Measurements from ENCODE around the gene RASA3. TPM values are rescaled to one million over a fixed set of nuclear protein-coding genes. Genes with fewer than 3 reads are reported as not detected.

The RASA3 gene
- total and polyA plus RNA-seq, 2 of the 8 experiments (the other 6 are each of a cell fraction or from before 2014, with no cell fraction given) = 7.5 to 21.9 TPM

GRCh38 chr13:114134111-114134943 lies 1.9 kb upstream of the RASA3 start:
- ChIA-PET POLR2A (ENCODE audit: partially characterized antibody) (interaction anchor here (1.0 kb wide), 1 partner anchor 9 kb away, joined by 4 read pairs; no protein-coding TSS in a partner anchor), CTCF (ENCODE audit: partially characterized antibody) (interaction anchor here (1.3 to 2.2 kb wide), 2 partner anchors 11 to 92 kb away, joined by 3 to 13 read pairs; no protein-coding TSS in a partner anchor)
- DNase-seq (ENCODE audit: low read depth in 1 of 2, low spot score in 2 of 2) (no peak), FAIRE-seq (no peak)
- Histone ChIP-seq H3K79me2 (ENCODE audit: control insufficient read depth in 1 of 2, insufficient read depth in 2 of 2, low read length in 2 of 2) (peaks cover 0 to 12% of the 10 kb centered on the region in 2 experiments; a peak in 2 of 4 replicates), H2BK15ac (ENCODE audit: low read length) (peak overlapping the region; percentile 5; the same call in 1 of the 2 replicates), H3K9me3 (ENCODE audit: insufficient read depth in 2 of 2, low read depth in 1 of 2, low read length in 1 of 2) (no peaks in the 10 kb centered on the region), H3K23ac (ENCODE audit: insufficient read length) (no peak overlapping the region), H4K91ac (replicated peaks; ENCODE audit: insufficient read length, low read length) (peak overlapping the region; percentile 20), H3K23me2 (ENCODE audit: low read depth, low read length) (peaks cover 20% of the 10 kb centered on the region), H3K4me3 (ENCODE audit: extremely low read depth in 1 of 4, insufficient read depth in 2 of 4, low read depth in 3 of 4, low read length in 4 of 4) (no peak overlapping the region), H3K36me3 (ENCODE audit: control insufficient read depth in 2 of 4, insufficient read depth in 4 of 4, low read length in 3 of 4) (no peaks in the 10 kb centered on the region), H3K4ac (replicated peaks; ENCODE audit: insufficient read length, low read depth, low read length) (no peak overlapping the region), H2BK5ac (ENCODE audit: low read depth, low read length) (no peak overlapping the region), H3K27ac (ENCODE audit: low read depth, low read length) (no peak overlapping the region), H2AFZ (ENCODE audit: low read length) (no peak overlapping the region), H3K79me1 (ENCODE audit: low read depth, low read length) (peaks cover 2% of the 10 kb centered on the region; the same call in 1 of the 2 replicates), H2AK5ac (ENCODE audit: low read depth, low read length) (no peak overlapping the region), H2BK20ac (ENCODE audit: low read length) (no peak overlapping the region), H3K4me2 (ENCODE audit: insufficient read depth in 1 of 2, low read depth in 2 of 2, low read length in 2 of 2) (no peak overlapping the region; a peak in 1 of 4 replicates), H2BK12ac (ENCODE audit: low read depth, low read length) (peak overlapping the region; percentile 80; the same call in 1 of the 2 replicates), H3K4me1 (replicated peaks in 1 of 4; ENCODE audit: control insufficient read depth in 3 of 4, insufficient read depth in 4 of 4, low read length in 3 of 4) (peaks cover 4 to 22% (median 19%) of the 10 kb centered on the region in 4 experiments), H3K56ac (replicated peaks; ENCODE audit: insufficient read length, low read depth, low read length) (no peak overlapping the region), H3K9ac (replicated peaks in 1 of 4; ENCODE audit: extremely low read depth in 1 of 4, low read depth in 3 of 4, low read length in 3 of 4) (no peak overlapping the region), H4K20me1 (replicated peaks in 1 of 2; ENCODE audit: control insufficient read depth in 1 of 2, insufficient read depth in 2 of 2, low read length in 2 of 2) (peaks cover 0 to 10% of the 10 kb centered on the region in 2 experiments), H3K18ac (ENCODE audit: extremely low read depth, low read length) (no peak overlapping the region), H3K27me3 (replicated peaks in 1 of 4; ENCODE audit: control insufficient read depth in 3 of 4, extremely low read depth in 1 of 4, insufficient read depth in 3 of 4, low read length in 3 of 4) (peaks cover 0 to 13% (median 10%) of the 10 kb centered on the region in 4 experiments; a peak in 5 of 7 replicates), H4K5ac (ENCODE audit: insufficient read length, low read depth, low read length) (no peak overlapping the region), H4K8ac (ENCODE audit: extremely low read depth, insufficient read depth, low read length) (peak overlapping the region; percentile 41; the same call in 1 of the 2 replicates), H2BK120ac (replicated peaks; ENCODE audit: low read depth, low read length) (no peak overlapping the region), H3K14ac (ENCODE audit: insufficient read length) (no peak overlapping the region)
- 85% methylated on average over 21 of the region's 21 CpGs; no CpG with 5 or more reads in 1 of the 2 experiments for WGBS, 2 experiments (ENCODE audit: extremely low coverage in 1 of 2, insufficient coverage in 1 of 2, insufficient read length in 1 of 2, insufficient replicate concordance in 2 of 2, low coverage in 1 of 2, low lambda C conversion rate in 2 of 2, missing lambda C conversion rate in 1 of 2)
- TF ChIP-seq TEAD4 (IDR thresholded peaks at IDR 0.05; ENCODE audit: low read depth, low read length) (no peak), NANOG (IDR thresholded peaks at IDR 0.05; ENCODE audit: insufficient read depth, low read depth, low read length, poor library complexity, severe bottlenecking) (no peak), CHD1 (IDR thresholded peaks at IDR 0.05; ENCODE audit: low read depth, low read length) (no peak), SAP30 (IDR thresholded peaks at IDR 0.05; ENCODE audit: insufficient read depth, insufficient replicate concordance, low read length) (no peak), BCL11A (IDR thresholded peaks at IDR 0.05; ENCODE audit: low read depth in 2 of 2, low read length in 2 of 2) (no peak), BACH1 (IDR thresholded peaks at IDR 0.05; ENCODE audit: low read length) (no peak), YY1 (IDR thresholded peaks at IDR 0.05; ENCODE audit: low read depth, low read length) (no peak), RXRA (IDR thresholded peaks at IDR 0.05; ENCODE audit: insufficient read depth, low read depth, low read length) (no peak), EZH2 (IDR thresholded peaks at IDR 0.05; ENCODE audit: low read depth, low read length, severe bottlenecking) (no peak), ASH2L (IDR thresholded peaks at IDR 0.05; ENCODE audit: low read length) (no peak), GABPA (IDR thresholded peaks at IDR 0.05; ENCODE audit: borderline replicate concordance, insufficient read depth, low read length) (no peak), POU5F1 (IDR thresholded peaks at IDR 0.05; ENCODE audit: low read depth, low read length) (no peak)
